SK-N-MC (cell line): ENCODE results near the gene GPR132.

Experiments
- DNase-seq: peaks from one replicate; pipeline ENCODE4 v3.0.0-alpha.2; 2011; ENCODE audit warnings: low read depth, low spot score
- H3K27ac ChIP-seq: fragments of 200-600 bp; sonication (generic); 2 replicates; pipeline ENCODE4 v1.5.1; 2016; ENCODE audit warnings: mixed run types
- H3K36me3 ChIP-seq: fragments of 200-600 bp; sonication (generic); 2 replicates; pipeline ENCODE4 v1.6.1; 2017; ENCODE audit warnings: antibody characterized with exemption, low read length, mixed read lengths; ENCODE audit not compliant: insufficient read depth
- H3K4me3 ChIP-seq: fragments of 200-600 bp; sonication (generic); 2 replicates; pipeline ENCODE4 v1.5.1; 2016
- H3K9ac ChIP-seq: fragments of 200-600 bp; sonication (generic); 2 replicates; pipeline ENCODE4 v1.8.0; 2017; ENCODE audit warnings: mixed run types, mixed read lengths; ENCODE audit not compliant: insufficient read length
- H3K9me3 ChIP-seq: fragments of 200-600 bp; sonication (generic); 2 replicates; pipeline ENCODE4 v1.6.1; 2017; ENCODE audit warnings: low read depth, mild to moderate bottlenecking, antibody characterized with exemption, low read length, moderate library complexity, mixed read lengths
- EZH2 ChIP-seq: fragments of 200-600 bp; sonication (generic); IDR thresholded peaks from one replicate; pipeline ENCODE4 v1.6.1; 2017; ENCODE audit warnings: antibody characterized with exemption
- FOXP2 ChIP-seq: optimal IDR thresholded peaks from 2 replicates; pipeline ENCODE3; 2011; ENCODE audit warnings: mild to moderate bottlenecking, moderate library complexity; ENCODE audit not compliant: insufficient read depth; ENCODE audit errors: extremely low read length, control extremely low read depth
- POLR2AphosphoS5 ChIP-seq: IDR thresholded peaks from 2 replicates; pipeline ENCODE4 v1.6.1; 2012; ENCODE audit warnings: mild to moderate bottlenecking, low read depth, low read length, borderline replicate concordance

The GPR132 gene

DNA sequence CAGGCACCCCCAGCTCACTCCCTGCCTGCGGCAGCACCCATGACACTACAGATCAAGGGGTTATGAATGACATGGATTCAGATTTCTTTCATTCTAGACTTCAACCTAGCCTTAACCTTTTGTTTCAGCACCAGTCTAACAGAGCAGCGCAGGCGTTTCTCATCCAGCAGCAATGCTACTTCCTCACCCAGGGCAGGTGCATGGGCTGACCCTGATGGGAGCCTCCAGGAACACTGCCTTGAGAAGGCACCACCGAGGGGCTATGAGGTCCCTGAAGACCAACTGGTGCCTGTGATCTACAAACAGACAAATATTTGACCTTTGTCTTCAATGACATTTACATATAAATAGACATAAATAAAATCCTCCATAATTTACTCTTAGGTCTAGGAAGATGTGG lies 55.1 kb downstream of the GPR132 start:
- Histone ChIP-seq H3K36me3 (peaks cover 44% of the 10 kb centered on the region), H3K27ac (no peak overlapping the region), H3K9me3 (no peaks in the 10 kb centered on the region), H3K9ac (no peak overlapping the region), H3K4me3 (no peak overlapping the region)
- no peak for DNase-seq
- TF ChIP-seq POLR2AphosphoS5 (no peak), EZH2 (no peak), FOXP2 (no peak)

GRCh38 chr14:105007593-105008264 lies 57.5 kb downstream of the GPR132 start:
- DNase-seq = no peak
- Histone ChIP-seq H3K27ac (no peak overlapping the region), H3K9me3 (no peaks in the 10 kb centered on the region), H3K36me3 (peaks cover 44% of the 10 kb centered on the region), H3K9ac (no peak overlapping the region), H3K4me3 (no peak overlapping the region)
- TF ChIP-seq FOXP2 (no peak), POLR2AphosphoS5 (no peak), EZH2 (no peak)

- H3K9ac ChIP-seq = no peak overlapping the region
- H3K27ac ChIP-seq = no peak overlapping the region
- H3K4me3 ChIP-seq = no peak overlapping the region
- peaks cover 37% of the 10 kb centered on the region for H3K36me3 ChIP-seq
- no peaks in the 10 kb centered on the region for H3K9me3 ChIP-seq
- no peak for DNase-seq
- TF ChIP-seq FOXP2 (no peak), POLR2AphosphoS5 (0 out of 2 replicates have a peak, but pooled peaks have one; percentile 2)
Observed at GRCh38 chr14:105006831-105007592, 58.2 kb downstream of the GPR132 start.

DNA sequence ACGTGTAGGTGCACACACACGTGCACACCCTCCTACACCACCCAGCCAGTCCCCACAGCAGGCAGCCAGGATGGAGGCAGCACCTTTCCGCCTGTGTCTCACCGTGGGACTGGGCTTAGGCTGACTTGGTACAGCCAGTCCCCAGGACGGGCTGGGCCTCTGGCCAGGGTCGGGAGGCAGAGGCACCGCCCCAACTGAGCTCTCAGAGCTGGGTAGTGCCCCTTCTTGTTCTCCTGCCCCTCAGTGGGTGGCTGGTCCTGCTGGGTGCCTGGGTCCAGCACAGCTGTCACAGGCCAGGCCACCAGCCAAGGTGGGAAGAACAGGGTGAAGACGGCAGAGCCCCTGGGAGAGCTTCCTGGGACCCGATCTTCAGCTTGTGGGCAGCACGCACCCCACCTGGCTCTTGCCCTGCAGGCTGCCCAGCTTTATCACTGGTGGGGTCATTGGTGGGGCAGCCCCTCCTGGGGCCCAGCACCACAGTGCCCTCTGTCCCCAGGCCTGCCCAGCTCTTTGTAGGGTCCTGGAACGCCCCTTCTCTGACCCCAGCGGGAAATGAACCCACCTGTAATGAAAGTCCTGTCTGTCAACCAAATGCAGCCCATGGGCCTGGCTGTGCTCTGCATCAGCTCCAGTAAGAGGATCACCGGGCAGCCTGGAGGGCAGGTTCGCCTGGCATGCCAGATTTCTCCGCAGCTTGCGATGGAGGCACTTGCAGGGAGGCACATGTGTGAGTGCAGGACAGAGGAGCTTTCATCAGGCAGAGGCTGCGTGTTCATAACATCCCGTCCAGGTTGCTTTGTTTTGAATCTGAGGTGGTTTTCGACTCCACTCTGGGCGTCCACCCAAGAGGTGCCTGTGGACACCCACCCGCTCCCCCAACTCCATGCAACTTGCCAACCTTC lies 59.0 kb downstream of the GPR132 start:
- H3K9ac ChIP-seq = no peak overlapping the region
- no peak for DNase-seq

GRCh38 chr14:105005329-105005928 lies 59.8 kb downstream of the GPR132 start:
- Histone ChIP-seq H3K9me3 (no peaks in the 10 kb centered on the region), H3K36me3 (peaks cover 21% of the 10 kb centered on the region), H3K27ac (no peak overlapping the region), H3K9ac (no peak overlapping the region), H3K4me3 (no peak overlapping the region)
- no peak for DNase-seq
- TF ChIP-seq POLR2AphosphoS5 (no peak), FOXP2 (no peak), EZH2 (no peak)

More for the DNA sequence above, 59.0 kb downstream of the GPR132 start:
- no peak for TF ChIP-seq FOXP2
- no peak for TF ChIP-seq EZH2
- TF ChIP-seq POLR2AphosphoS5 = peak; percentile 28; the same call in 1 of the 2 replicates
- Histone ChIP-seq H3K4me3 (no peak overlapping the region), H3K36me3 (peaks cover 29% of the 10 kb centered on the region), H3K27ac (no peak overlapping the region), H3K9me3 (no peaks in the 10 kb centered on the region)
